Stomach smooth muscle (tissue), 2 donors: ENCODE results near the gene ERCC5.

Experiments used
- H3K27ac ChIP-seq: one replicate; pipeline ENCODE4 v1.7.0; 2013; ENCODE audit warnings: mild to moderate bottlenecking, low read length, inconsistent platforms
- H3K27me3 ChIP-seq, 2 donors: one replicate each; pipeline ENCODE4 v1.7.0; 2013; ENCODE audit warnings: low read length in 2 of 2; ENCODE audit not compliant: insufficient read depth in 2 of 2, control insufficient read depth in 1 of 2
- H3K36me3 ChIP-seq, 2 donors: one replicate each; pipeline ENCODE4 v1.7.0; 2013; ENCODE audit warnings: low read length in 2 of 2; ENCODE audit not compliant: control insufficient read depth in 2 of 2, insufficient read depth in 2 of 2
- H3K4me1 ChIP-seq: one replicate; pipeline ENCODE4 v1.7.0; 2013; ENCODE audit warnings: low read length; ENCODE audit not compliant: control insufficient read depth, insufficient read depth
- H3K4me3 ChIP-seq, 2 donors: one replicate each; pipeline ENCODE4 v1.7.0; 2013; ENCODE audit warnings: low read length in 2 of 2
- H3K9ac ChIP-seq, 2 donors: one replicate each; pipeline ENCODE4 v1.7.0; 2013; ENCODE audit warnings: low read length in 2 of 2, mild to moderate bottlenecking in 1 of 2
- H3K9me3 ChIP-seq, 2 donors: one replicate each; pipeline ENCODE4 v1.7.0; 2013; ENCODE audit warnings: low read length in 2 of 2; ENCODE audit not compliant: control insufficient read depth in 2 of 2
- donor health status: healthy.
- donor health status: Pancreatic carcinoma.

ERCC5 gene

GRCh38 chr13:102907016-102907756 is 61.4 kb downstream of the ERCC5 start:
- Histone ChIP-seq H3K27ac (no peak overlapping the region), H3K4me3 (no peak overlapping the region), H3K36me3 (no peaks in the 10 kb centered on the region), H3K4me1 (no peaks in the 10 kb centered on the region), H3K9me3 (no peaks in the 10 kb centered on the region), H3K9ac (no peak overlapping the region), H3K27me3 (no peaks in the 10 kb centered on the region)

- Histone ChIP-seq H3K36me3 (no peaks in the 10 kb centered on the region), H3K27ac (no peak overlapping the region), H3K4me3 (no peak overlapping the region), H3K27me3 (no peaks in the 10 kb centered on the region), H3K9ac (no peak overlapping the region), H3K4me1 (no peaks in the 10 kb centered on the region), H3K9me3 (no peaks in the 10 kb centered on the region)
Observed at GRCh38 chr13:102907886-102908515, 62.2 kb downstream of the ERCC5 start.

- no peak overlapping the region for H3K9ac ChIP-seq
- no peak overlapping the region for H3K27ac ChIP-seq
- no peak overlapping the region for H3K4me3 ChIP-seq
- no peaks in the 10 kb centered on the region for H3K36me3 ChIP-seq
- no peaks in the 10 kb centered on the region for H3K4me1 ChIP-seq
- H3K27me3 ChIP-seq: no peaks in the 10 kb centered on the region
- no peaks in the 10 kb centered on the region for H3K9me3 ChIP-seq
Observed at GRCh38 chr13:102909971-102910370, 64.1 kb downstream of the ERCC5 start.

GRCh38 chr13:102911336-102911735 is 65.5 kb downstream of the ERCC5 start:
- no peaks in the 10 kb centered on the region for H3K36me3 ChIP-seq
- H3K4me3 ChIP-seq: no peak overlapping the region
- H3K27me3 ChIP-seq: no peaks in the 10 kb centered on the region
- no peaks in the 10 kb centered on the region for H3K9me3 ChIP-seq
- H3K27ac ChIP-seq: no peak overlapping the region
- no peaks in the 10 kb centered on the region for H3K4me1 ChIP-seq
- H3K9ac ChIP-seq: no peak overlapping the region

GRCh38 chr13:102912599-102912998 is 66.8 kb downstream of the ERCC5 start:
- Histone ChIP-seq H3K27me3 (no peaks in the 10 kb centered on the region), H3K36me3 (no peaks in the 10 kb centered on the region), H3K27ac (no peak overlapping the region), H3K9me3 (no peaks in the 10 kb centered on the region), H3K4me1 (no peaks in the 10 kb centered on the region), H3K9ac (no peak overlapping the region), H3K4me3 (no peak overlapping the region)

- no peak overlapping the region for H3K27ac ChIP-seq
- H3K4me3 ChIP-seq: no peak overlapping the region
- H3K36me3 ChIP-seq: no peaks in the 10 kb centered on the region
- peaks cover 0 to 2% of the 10 kb centered on the region in 2 donors for H3K9me3 ChIP-seq
- H3K9ac ChIP-seq: no peak overlapping the region
- no peaks in the 10 kb centered on the region for H3K27me3 ChIP-seq
- no peaks in the 10 kb centered on the region for H3K4me1 ChIP-seq
Observed at GRCh38 chr13:102913914-102914313, 68.1 kb downstream of the ERCC5 start.

GRCh38 chr13:102914339-102914930 is 68.6 kb downstream of the ERCC5 start:
- no peaks in the 10 kb centered on the region for H3K4me1 ChIP-seq
- H3K9ac ChIP-seq: no peak overlapping the region
- no peak overlapping the region for H3K4me3 ChIP-seq
- no peak overlapping the region for H3K27ac ChIP-seq
- no peaks in the 10 kb centered on the region for H3K27me3 ChIP-seq
- no peaks in the 10 kb centered on the region for H3K36me3 ChIP-seq
- H3K9me3 ChIP-seq: peaks cover 0 to 2% of the 10 kb centered on the region in 2 donors

GRCh38 chr13:102915393-102915930 is 69.6 kb downstream of the ERCC5 start:
- H3K27ac ChIP-seq: no peak overlapping the region
- H3K27me3 ChIP-seq: no peaks in the 10 kb centered on the region
- H3K36me3 ChIP-seq: no peaks in the 10 kb centered on the region
- peaks cover 0 to 2% of the 10 kb centered on the region in 2 donors for H3K9me3 ChIP-seq
- H3K9ac ChIP-seq: no peak overlapping the region
- no peaks in the 10 kb centered on the region for H3K4me1 ChIP-seq
- H3K4me3 ChIP-seq: no peak overlapping the region

GRCh38 chr13:102917019-102917418 is 71.2 kb downstream of the ERCC5 start:
- H3K9ac ChIP-seq: no peak overlapping the region
- H3K4me3 ChIP-seq: no peak overlapping the region
- no peaks in the 10 kb centered on the region for H3K4me1 ChIP-seq
- H3K27ac ChIP-seq: no peak overlapping the region
- H3K36me3 ChIP-seq: no peaks in the 10 kb centered on the region
- no peaks in the 10 kb centered on the region for H3K27me3 ChIP-seq
- H3K9me3 ChIP-seq: peaks cover 0 to 2% of the 10 kb centered on the region in 2 donors

GRCh38 chr13:102922184-102922583 is 76.4 kb downstream of the ERCC5 start:
- no peak overlapping the region for H3K27ac ChIP-seq
- H3K9me3 ChIP-seq: peaks cover 0 to 2% of the 10 kb centered on the region in 2 donors
- H3K4me3 ChIP-seq: no peak overlapping the region
- no peaks in the 10 kb centered on the region for H3K27me3 ChIP-seq
- H3K36me3 ChIP-seq: no peaks in the 10 kb centered on the region
- no peaks in the 10 kb centered on the region for H3K4me1 ChIP-seq
- no peak overlapping the region for H3K9ac ChIP-seq
